HG03521 (cell line): ENCODE results near the gene STH.

ENCODE experiments used
- ATAC-seq: cut with Tn5 transposase; IDR thresholded peaks from one replicate; pipeline ENCODE4 v1.9.1; 2021; ENCODE audit warnings: mild to moderate bottlenecking, moderate library complexity; ENCODE audit not compliant: unreplicated experiment

The STH gene

GRCh38 chr17:45983614-45984310 lies 15.3 kb upstream of the STH start:
- ATAC-seq, result no peak

GRCh38 chr17:45984368-45984767 lies 14.7 kb upstream of the STH start:
- no peak for ATAC-seq

GRCh38 chr17:45985447-45985846 lies 13.6 kb upstream of the STH start:
- ATAC-seq, result no peak

GRCh38 chr17:45986056-45986455 lies 13.0 kb upstream of the STH start:
- ATAC-seq, result no peak

- ATAC-seq, result no peak
These were observed 11.3 kb upstream of the STH start for GRCh38 chr17:45987706-45988105.

GRCh38 chr17:45989759-45990158 lies 9.3 kb upstream of the STH start:
- no peak for ATAC-seq

GRCh38 chr17:45990886-45991285 lies 8.2 kb upstream of the STH start:
- ATAC-seq, result no peak

- no peak for ATAC-seq
These were observed 7.7 kb upstream of the STH start for GRCh38 chr17:45991341-45991740.

GRCh38 chr17:45992175-45992574 lies 6.9 kb upstream of the STH start:
- no peak for ATAC-seq

- ATAC-seq, result no peak
These were observed 6.1 kb upstream of the STH start for GRCh38 chr17:45992904-45993303.

GRCh38 chr17:45993962-45994627 lies 5.0 kb upstream of the STH start:
- ATAC-seq, result no peak

- ATAC-seq, result no peak
These were observed 4.1 kb upstream of the STH start for GRCh38 chr17:45994987-45995386.

- ATAC-seq, result no peak
These were observed 3.3 kb upstream of the STH start for GRCh38 chr17:45995627-45996270.

- no peak for ATAC-seq
These were observed 2.6 kb upstream of the STH start for GRCh38 chr17:45996282-45996937.

GRCh38 chr17:45997166-45997565 lies 1.9 kb upstream of the STH start:
- ATAC-seq, result no peak

GRCh38 chr17:45997624-45998023 lies 1.4 kb upstream of the STH start:
- no peak for ATAC-seq

- ATAC-seq, result no peak
These were observed 845 bp downstream of the STH start for GRCh38 chr17:45999900-46000290.

- ATAC-seq, result no peak
These were observed 1.2 kb downstream of the STH start for GRCh38 chr17:46000292-46000691.

GRCh38 chr17:46000757-46001156 lies 1.7 kb downstream of the STH start:
- no peak for ATAC-seq

GRCh38 chr17:46001390-46002310 lies 2.6 kb downstream of the STH start:
- ATAC-seq, result no peak
